ENCODE data around the gene ARHGAP10.

ARHGAP10 gene

DNA sequence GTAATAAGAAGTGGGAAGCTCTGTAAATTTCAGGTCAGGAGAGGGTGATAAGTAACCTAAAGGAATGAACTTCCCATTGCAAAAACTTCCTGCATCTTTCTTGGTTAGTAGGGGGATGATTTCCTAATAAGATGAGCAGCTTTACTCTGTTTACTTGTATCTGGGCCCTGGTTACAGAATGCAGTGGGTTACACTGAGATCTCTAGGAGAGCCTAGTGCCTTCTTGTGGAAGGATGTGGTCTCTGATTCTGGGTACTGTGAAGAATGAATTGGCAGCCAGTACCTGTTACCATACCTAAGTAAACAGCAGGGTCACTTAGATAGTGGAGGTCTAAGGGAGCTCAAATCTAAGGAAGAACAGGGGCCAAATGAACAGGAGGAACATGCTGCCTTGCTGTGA is 320.6 kb downstream of the ARHGAP10 start:
- no peak for DNase-seq
- Mint-ChIP-seq H3K27me3 (ENCODE audit: low read depth, poor library complexity) (peaks cover 2% of the 10 kb centered on the region), H3K4me1 (peaks cover 69% of the 10 kb centered on the region), H3K27ac (peak overlapping the region; percentile 68), H3K36me3 (ENCODE audit: low read depth) (peaks cover 31% of the 10 kb centered on the region), H3K4me3 (no peak overlapping the region), H3K9me3 (peaks cover 6% of the 10 kb centered on the region)
- TF ChIP-seq, protein P1, sequence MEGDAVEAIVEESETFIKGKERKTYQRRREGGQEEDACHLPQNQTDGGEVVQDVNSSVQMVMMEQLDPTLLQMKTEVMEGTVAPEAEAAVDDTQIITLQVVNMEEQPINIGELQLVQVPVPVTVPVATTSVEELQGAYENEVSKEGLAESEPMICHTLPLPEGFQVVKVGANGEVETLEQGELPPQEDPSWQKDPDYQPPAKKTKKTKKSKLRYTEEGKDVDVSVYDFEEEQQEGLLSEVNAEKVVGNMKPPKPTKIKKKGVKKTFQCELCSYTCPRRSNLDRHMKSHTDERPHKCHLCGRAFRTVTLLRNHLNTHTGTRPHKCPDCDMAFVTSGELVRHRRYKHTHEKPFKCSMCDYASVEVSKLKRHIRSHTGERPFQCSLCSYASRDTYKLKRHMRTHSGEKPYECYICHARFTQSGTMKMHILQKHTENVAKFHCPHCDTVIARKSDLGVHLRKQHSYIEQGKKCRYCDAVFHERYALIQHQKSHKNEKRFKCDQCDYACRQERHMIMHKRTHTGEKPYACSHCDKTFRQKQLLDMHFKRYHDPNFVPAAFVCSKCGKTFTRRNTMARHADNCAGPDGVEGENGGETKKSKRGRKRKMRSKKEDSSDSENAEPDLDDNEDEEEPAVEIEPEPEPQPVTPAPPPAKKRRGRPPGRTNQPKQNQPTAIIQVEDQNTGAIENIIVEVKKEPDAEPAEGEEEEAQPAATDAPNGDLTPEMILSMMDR (IDR thresholded peaks at IDR 0.05) = no peak

DNA sequence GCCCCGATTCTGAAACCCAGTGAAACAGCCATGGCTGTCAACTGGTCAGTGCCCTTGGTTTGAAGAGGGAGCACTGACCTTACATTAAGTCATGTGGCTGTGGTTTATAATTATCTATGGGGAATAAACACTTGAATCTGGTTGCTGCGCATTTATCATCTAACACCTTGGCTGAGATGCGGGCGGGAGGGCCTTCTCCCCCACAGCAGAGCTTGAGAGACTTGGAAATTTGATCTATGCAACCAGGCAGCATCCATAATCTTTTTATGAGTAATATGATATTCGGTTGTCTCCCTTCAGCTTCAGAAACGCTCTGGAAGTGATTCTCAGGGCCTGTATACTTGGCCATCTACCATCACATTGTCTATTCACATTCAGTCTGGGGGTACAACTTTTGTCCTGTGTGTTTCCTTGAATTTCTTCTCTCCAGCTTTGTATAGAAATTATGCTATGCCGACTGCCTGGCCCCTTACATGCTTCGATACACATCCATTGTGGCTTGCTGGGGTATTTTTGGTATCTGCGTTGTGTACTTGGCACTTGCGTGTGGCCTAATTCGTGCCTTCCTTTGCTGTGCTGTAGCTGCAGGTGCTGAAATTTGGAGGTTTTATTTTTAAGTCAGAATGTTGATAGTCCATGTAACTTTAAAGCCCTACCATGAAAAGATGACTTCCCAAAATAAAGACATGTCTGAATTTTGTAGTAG is 321.6 kb downstream of the ARHGAP10 start:
- Mint-ChIP-seq H3K9me3 (peaks cover 6% of the 10 kb centered on the region), H3K27ac (peak overlapping the region; percentile 81), H3K27me3 (ENCODE audit: low read depth, poor library complexity) (peaks cover 2% of the 10 kb centered on the region), H3K4me1 (peaks cover 73% of the 10 kb centered on the region), H3K4me3 (no peak overlapping the region), H3K36me3 (ENCODE audit: low read depth) (peaks cover 22% of the 10 kb centered on the region)
- no peak for DNase-seq
- TF ChIP-seq, protein P1 (IDR thresholded peaks at IDR 0.05) = no peak

DNA sequence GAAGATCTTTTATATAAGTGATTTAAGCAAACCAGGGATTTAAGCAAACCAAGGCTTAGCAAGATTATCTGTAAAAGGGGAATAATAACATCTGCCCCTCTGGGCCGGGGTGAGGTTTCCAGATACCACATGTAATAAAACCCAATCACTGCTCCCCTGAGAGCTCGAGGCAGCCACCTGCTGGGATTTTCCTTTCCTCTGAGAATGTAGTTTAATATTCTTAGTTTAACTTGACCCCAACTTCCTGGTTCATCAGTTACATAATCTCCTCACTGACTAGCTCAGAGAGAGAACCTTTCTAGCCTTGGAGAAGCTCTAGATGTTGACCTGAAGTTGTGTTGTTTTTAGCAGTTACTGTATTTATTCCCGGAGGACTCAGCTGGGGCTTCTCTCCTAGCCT is 322.4 kb downstream of the ARHGAP10 start:
- Mint-ChIP-seq H3K9me3 (peaks cover 6% of the 10 kb centered on the region), H3K4me3 (no peak overlapping the region), H3K4me1 (peaks cover 79% of the 10 kb centered on the region), H3K27me3 (ENCODE audit: low read depth, poor library complexity) (peaks cover 2% of the 10 kb centered on the region), H3K27ac (peak overlapping the region; percentile 81), H3K36me3 (ENCODE audit: low read depth) (peaks cover 14% of the 10 kb centered on the region)
- DNase-seq = no peak
- TF ChIP-seq, protein P1 (IDR thresholded peaks at IDR 0.05) = no peak

DNA sequence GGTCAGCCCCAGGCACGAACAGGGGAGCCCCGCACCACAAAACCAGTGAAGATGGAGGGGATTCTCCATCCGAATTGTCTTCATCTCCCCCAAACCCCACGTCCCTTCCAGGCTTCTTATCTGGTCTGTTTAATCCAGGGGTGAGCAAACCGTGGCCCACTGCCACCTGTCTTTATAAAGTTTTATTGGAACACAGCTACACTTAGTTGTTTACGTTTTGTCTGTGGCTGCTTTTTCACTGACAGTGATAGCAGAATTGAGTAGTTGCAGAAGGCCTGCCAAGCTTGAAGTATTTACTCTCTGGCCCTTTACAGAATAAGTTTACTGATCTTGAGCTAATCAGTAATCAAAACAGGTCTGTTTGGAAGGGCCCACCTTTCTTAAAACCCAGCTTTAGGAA is 324.0 kb downstream of the ARHGAP10 start:
- H3K27ac Mint-ChIP-seq = peak overlapping the region; percentile 34
- peaks cover 90% of the 10 kb centered on the region for H3K4me1 Mint-ChIP-seq
- TF ChIP-seq, protein P1 (IDR thresholded peaks at IDR 0.05) = no peak

DNA sequence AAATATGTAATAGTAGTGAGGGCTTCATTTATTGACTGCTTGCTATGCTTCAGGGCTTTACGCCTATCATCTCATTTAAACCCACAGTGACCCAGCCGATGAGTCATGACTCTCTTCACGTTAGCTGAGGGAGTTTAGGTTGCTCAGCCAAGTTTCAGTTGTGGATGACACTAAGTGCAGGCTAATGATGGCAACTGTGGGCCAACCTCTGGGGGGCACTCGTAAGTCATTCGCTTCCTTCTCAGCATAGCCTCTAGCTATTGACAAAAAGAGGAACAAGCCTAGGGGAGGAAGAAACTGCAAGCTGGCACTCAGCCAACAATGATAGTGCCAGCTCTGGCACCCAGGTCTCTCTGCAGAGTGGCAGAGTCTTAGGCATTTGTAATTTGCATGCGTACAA is 325.0 kb downstream of the ARHGAP10 start:
- Mint-ChIP-seq H3K4me3 (no peak overlapping the region), H3K4me1 (peaks cover 93% of the 10 kb centered on the region), H3K27me3 (ENCODE audit: low read depth, poor library complexity) (no peaks in the 10 kb centered on the region), H3K9me3 (no peaks in the 10 kb centered on the region), H3K36me3 (ENCODE audit: low read depth) (peaks cover 5% of the 10 kb centered on the region), H3K27ac (no peak overlapping the region)
- TF ChIP-seq, protein P1 (IDR thresholded peaks at IDR 0.05) = no peak
- DNase-seq = no peak

More for the DNA sequence above, 324.0 kb downstream of the ARHGAP10 start:
- H3K4me3 Mint-ChIP-seq = no peak overlapping the region
- peaks cover under 1% of the 10 kb centered on the region for H3K9me3 Mint-ChIP-seq
- peaks cover 2% of the 10 kb centered on the region for H3K27me3 Mint-ChIP-seq (ENCODE audit: low read depth, poor library complexity)
- peaks cover 5% of the 10 kb centered on the region for H3K36me3 Mint-ChIP-seq (ENCODE audit: low read depth)
- DNase-seq = no peak

DNA sequence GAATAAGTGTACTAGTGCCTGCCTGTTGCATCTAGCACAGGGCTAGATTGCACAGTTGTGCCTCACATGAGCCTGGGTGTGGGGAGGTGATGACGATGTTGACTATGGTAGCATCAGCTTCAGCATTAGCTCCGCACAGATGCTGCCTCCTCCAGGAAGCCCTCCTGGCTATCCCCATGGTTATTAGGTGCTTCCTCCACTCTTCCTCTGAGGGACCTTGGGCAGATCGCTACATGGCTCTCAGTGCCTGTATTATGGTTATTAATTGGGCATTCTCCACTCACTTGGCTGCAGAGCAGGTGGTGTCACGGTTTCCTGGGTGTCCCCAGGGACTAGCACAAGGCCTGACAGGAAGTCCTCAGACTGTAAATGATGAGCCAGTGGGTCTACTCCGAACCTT is 325.6 kb downstream of the ARHGAP10 start:
- Mint-ChIP-seq H3K36me3 (ENCODE audit: low read depth) (peaks cover 5% of the 10 kb centered on the region), H3K4me1 (peaks cover 93% of the 10 kb centered on the region), H3K27ac (no peak overlapping the region), H3K4me3 (no peak overlapping the region), H3K9me3 (no peaks in the 10 kb centered on the region), H3K27me3 (ENCODE audit: low read depth, poor library complexity) (no peaks in the 10 kb centered on the region)
- TF ChIP-seq, protein P1 (IDR thresholded peaks at IDR 0.05) = no peak
- DNase-seq = no peak

Measured in nephron progenitor cell (in vitro differentiated cells).